22Rv1 (cell line): ENCODE data around the gene PRR11.

ENCODE experiments used
- CTCF ChIP-seq: fragments of 450-650 bp; IDR thresholded peaks from 2 replicates; pipeline ENCODE4 v1.5.1; 2017; ENCODE audit warnings: mild to moderate bottlenecking
- ZFX ChIP-seq: fragments of 450-650 bp; IDR thresholded peaks from 2 replicates; pipeline ENCODE4 v1.6.1; 2017; ENCODE audit warnings: antibody characterized with exemption, borderline replicate concordance

- TF ChIP-seq CTCF (no peak), ZFX (no peak)
Observed at GRCh38 chr17:59151591-59151990, 4.0 kb upstream of the PRR11 start.
